LNCaP clone FGC (cell line): ENCODE data around the gene KLHL10.
"Not testable (repeated sequence)": the region's sequence is repeated elsewhere in the genome, so short reads cannot be mapped to it uniquely, and the experiment has no call there.

Experiments
- DNase-seq: peaks from one replicate; pipeline ENCODE4 v3.0.0-alpha.2; 2011; ENCODE audit warnings: low read depth
- H3K4me3 ChIP-seq: 2 replicates; pipeline ENCODE4 v1.5.1; 2011; ENCODE audit warnings: mild to moderate bottlenecking, low read depth, low read length, control low read depth
- TF ChIP-seq, protein P1 (sequence below): IDR thresholded peaks from 2 replicates; pipeline ENCODE4 v1.5.1; 2012; ENCODE audit warnings: mild to moderate bottlenecking; ENCODE audit not compliant: control insufficient read depth, insufficient read depth; ENCODE audit errors: extremely low read depth

KLHL10 gene

DNA sequence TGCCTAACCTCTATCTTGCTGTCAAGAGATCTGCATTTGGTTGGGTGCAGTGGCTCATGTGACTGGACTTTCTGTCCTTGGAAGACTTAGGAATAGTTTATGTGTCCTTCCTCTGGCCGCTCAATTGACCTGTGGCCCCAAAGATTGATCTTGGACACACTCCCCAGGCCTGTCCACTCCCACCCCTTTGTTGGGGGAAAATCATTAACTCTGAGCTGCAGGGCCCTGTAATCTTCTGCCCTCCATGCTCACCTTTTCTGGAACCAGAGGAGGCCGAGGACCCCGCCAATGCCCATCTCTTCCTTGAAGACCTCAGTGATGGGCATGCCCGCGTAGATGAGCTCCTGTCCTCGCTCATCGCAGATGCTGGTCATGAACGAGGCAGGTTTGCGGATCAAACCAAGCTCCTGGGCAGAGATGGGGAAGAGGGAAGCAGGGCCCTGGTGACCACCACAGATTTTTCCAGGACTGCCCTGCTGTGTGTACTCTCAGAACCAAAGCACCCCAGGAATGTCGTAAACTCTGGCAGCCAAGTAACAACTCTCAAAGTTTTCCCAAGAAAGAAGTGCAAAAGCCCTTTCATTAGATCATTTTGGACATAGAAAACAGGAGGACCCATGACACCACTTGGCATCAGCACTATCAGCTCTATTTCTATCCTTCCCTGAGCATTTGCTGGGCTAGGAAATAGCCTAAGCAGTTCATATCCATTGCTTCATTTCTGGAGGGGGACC is 36.1 kb downstream of the KLHL10 start:
- no peak overlapping the region for H3K4me3 ChIP-seq
- no peak for DNase-seq
- TF ChIP-seq, protein P1, sequence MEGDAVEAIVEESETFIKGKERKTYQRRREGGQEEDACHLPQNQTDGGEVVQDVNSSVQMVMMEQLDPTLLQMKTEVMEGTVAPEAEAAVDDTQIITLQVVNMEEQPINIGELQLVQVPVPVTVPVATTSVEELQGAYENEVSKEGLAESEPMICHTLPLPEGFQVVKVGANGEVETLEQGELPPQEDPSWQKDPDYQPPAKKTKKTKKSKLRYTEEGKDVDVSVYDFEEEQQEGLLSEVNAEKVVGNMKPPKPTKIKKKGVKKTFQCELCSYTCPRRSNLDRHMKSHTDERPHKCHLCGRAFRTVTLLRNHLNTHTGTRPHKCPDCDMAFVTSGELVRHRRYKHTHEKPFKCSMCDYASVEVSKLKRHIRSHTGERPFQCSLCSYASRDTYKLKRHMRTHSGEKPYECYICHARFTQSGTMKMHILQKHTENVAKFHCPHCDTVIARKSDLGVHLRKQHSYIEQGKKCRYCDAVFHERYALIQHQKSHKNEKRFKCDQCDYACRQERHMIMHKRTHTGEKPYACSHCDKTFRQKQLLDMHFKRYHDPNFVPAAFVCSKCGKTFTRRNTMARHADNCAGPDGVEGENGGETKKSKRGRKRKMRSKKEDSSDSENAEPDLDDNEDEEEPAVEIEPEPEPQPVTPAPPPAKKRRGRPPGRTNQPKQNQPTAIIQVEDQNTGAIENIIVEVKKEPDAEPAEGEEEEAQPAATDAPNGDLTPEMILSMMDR: no peak

DNA sequence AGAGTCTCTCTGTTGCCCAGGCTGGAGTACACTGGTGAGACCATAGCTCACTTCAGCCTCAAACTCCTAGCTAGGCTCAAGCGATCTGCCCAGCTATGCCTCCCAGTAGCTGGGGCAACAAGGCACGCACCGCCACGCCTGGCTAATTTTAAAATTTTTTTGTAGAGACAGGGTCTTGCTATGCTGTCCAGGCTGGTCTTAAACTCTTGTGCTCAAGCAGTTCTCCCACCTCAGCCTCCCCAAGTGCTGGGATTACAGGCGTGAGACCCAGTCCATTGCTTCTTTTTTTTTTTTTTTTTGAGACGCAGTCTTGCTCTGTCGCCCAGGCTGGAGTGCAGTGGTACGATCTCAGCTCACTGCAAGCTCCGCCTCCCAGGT is 36.7 kb downstream of the KLHL10 start:
- not testable (repeated sequence) for H3K4me3 ChIP-seq, DNase-seq

- no peak for DNase-seq
- H3K4me3 ChIP-seq: no peak overlapping the region
- TF ChIP-seq, protein P1: no peak
Measured at GRCh38 chr17:41880130-41880529, 42.5 kb downstream of the KLHL10 start.

GRCh38 chr17:41882756-41883155 is 45.1 kb downstream of the KLHL10 start:
- H3K4me3 ChIP-seq: no peak overlapping the region
- TF ChIP-seq, protein P1: no peak
- no peak for DNase-seq

GRCh38 chr17:41885733-41886132 is 48.1 kb downstream of the KLHL10 start:
- TF ChIP-seq, protein P1: peak; percentile 25; the same call in 1 of the 2 replicates
- DNase-seq: no peak
- no peak overlapping the region for H3K4me3 ChIP-seq

- TF ChIP-seq, protein P1: no peak
- DNase-seq: no peak
- H3K4me3 ChIP-seq: no peak overlapping the region
Measured at GRCh38 chr17:41888332-41888965, 50.8 kb downstream of the KLHL10 start.

- no peak for DNase-seq
- TF ChIP-seq, protein P1: no peak
- H3K4me3 ChIP-seq: no peak overlapping the region
Measured at GRCh38 chr17:41891135-41892020, 53.8 kb downstream of the KLHL10 start.
